Measurements from ENCODE around the gene SLC41A1.

SLC41A1 gene

GRCh38 chr1:205750138-205751035, 62.6 kb downstream of the SLC41A1 start, which contains the start of gene NUCKS1:
TSS of gene NUCKS1 (minus strand) at chr1:205750182. CDS start at chr1:205749973, 209 bp downstream.
- DNase-seq = peak; percentile 99

- DNase-seq = peak; percentile 96
These were observed 63.5 kb downstream of the SLC41A1 start for GRCh38 chr1:205749234-205750137.

GRCh38 chr1:205748403-205749233, 64.4 kb downstream of the SLC41A1 start:
- DNase-seq = peak; percentile 82

- no peak for DNase-seq
These were observed 66.1 kb downstream of the SLC41A1 start for GRCh38 chr1:205746757-205747412.

GRCh38 chr1:205744403-205744802, 68.6 kb downstream of the SLC41A1 start:
- no peak for DNase-seq

- no peak for DNase-seq
These were observed 69.0 kb downstream of the SLC41A1 start for GRCh38 chr1:205743977-205744376.

GRCh38 chr1:205741681-205742080, 71.3 kb downstream of the SLC41A1 start:
- no peak for DNase-seq

- no peak for DNase-seq
These were observed 73.4 kb downstream of the SLC41A1 start for GRCh38 chr1:205739348-205740160.
